ENCODE data around the gene GINS2. TPM values are rescaled to one million over a fixed set of nuclear protein-coding genes. Genes with fewer than 3 reads are reported as not detected.

Gene GINS2
- total and polyA plus RNA-seq, 2 of the 4 experiments (the other 2 are of a cell fraction), result 12.0 to 13.4 TPM

DNA sequence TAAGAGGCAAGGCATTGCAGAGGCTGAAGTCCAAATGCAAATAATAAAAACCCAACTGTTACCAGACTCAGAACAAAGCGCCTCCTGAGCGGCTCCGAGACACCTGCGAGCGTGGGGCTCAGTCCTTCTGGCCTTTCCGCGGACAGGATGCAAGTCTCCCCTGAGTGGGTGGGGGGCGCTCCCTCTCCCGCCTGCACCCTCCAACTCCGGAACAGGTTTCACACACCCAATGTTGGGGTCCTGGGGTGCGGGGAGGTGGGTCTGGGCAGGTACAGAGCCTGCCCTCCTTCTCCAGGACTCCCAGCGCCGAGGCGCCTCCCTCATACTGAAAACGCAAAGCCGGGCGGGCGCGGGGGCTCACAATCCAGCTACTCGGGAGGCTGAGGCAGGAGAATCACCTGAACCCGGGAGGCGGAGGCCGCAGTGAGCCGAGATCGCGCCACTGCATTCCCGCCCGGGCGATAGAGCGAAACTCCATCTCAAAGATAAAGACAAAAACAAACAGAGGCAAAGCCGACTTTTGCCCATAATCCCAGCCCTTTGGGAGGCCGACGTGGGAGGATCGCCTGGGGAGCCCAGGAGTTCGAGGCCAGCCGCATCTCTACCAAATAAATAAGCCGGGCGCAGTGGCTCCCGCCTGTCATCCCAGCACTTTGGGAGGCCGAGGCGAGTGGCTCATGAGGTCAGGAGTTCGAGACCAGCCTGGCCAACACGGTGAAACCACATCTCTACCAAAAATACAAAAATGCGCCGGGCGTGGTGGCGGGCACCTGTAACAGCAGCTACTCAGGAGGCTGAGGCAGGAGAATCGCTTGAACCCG is 893 bp downstream of the GINS2 start:
- no peak overlapping the region for H2BK5ac ChIP-seq (ENCODE audit: low read depth, low read length, poor library complexity, severe bottlenecking)
- H3K4me1 ChIP-seq (ENCODE audit: control insufficient read depth, insufficient read depth, low read length), result no peaks in the 10 kb centered on the region
- no peak overlapping the region for H2AFZ ChIP-seq (replicated peaks; ENCODE audit: low read length, poor library complexity)
- no peaks in the 10 kb centered on the region for H3K36me3 ChIP-seq (ENCODE audit: control insufficient read depth, insufficient read depth, low read length)
- H3K56ac ChIP-seq (ENCODE audit: extremely low read depth, insufficient read depth, low read length), result no peak overlapping the region
- no peak overlapping the region for H2AK5ac ChIP-seq (ENCODE audit: low read depth, low read length)
- CTCF ChIA-PET, result no interaction called here
- H3K14ac ChIP-seq (replicated peaks; ENCODE audit: low read depth, low read length), result no peak overlapping the region
- no peak overlapping the region for H2BK120ac ChIP-seq (ENCODE audit: low read depth, low read length)
- dilution Hi-C loops (cut with HindIII; ENCODE audit: low sequenced_read_pairs, unreplicated experiment), result no loop called here
- H3K23ac ChIP-seq (ENCODE audit: low read depth, low read length), result no peak overlapping the region
- H4K20me1 ChIP-seq (ENCODE audit: insufficient read depth, low read length), result peaks cover 5% of the 10 kb centered on the region; the same call in 1 of the 2 replicates
- WGBS, 2 experiments (ENCODE audit: extremely low coverage in 2 of 2, insufficient read length in 1 of 2), result 49% methylated on average over 9 of the region's 49 CpGs; no CpG with 5 or more reads in 1 of the 2 experiments
- no peaks in the 10 kb centered on the region for H3K9me3 ChIP-seq (ENCODE audit: control insufficient read depth, insufficient read depth, low read length)
- POLR2A ChIA-PET (ENCODE audit: unreplicated experiment), result no interaction called here
- in situ Hi-C loops (cut with MboI; ENCODE audit: low sequenced_read_pairs), result no loop called here
- H3K27ac ChIP-seq (ENCODE audit: insufficient read depth, low read length), result no peak overlapping the region
- no TSS peak for BruUV-seq (replicated peaks)
- peak overlapping the region; percentile 69; the same call in 1 of the 2 replicates for H3K9ac ChIP-seq (ENCODE audit: low read depth, low read length)
- intact Hi-C loops (cut with micrococcal nuclease), result no loop called here
- H3K4me3 ChIP-seq (ENCODE audit: insufficient read depth, low read depth, low read length), result peak overlapping the region; percentile 87; the same call in 1 of the 2 replicates
- no peak overlapping the region for H3K4ac ChIP-seq (ENCODE audit: low read depth, low read length)
- no peak overlapping the region for H2BK15ac ChIP-seq (ENCODE audit: low read depth, low read length)
- H3K9me1 ChIP-seq (ENCODE audit: insufficient read depth, low read length), result peaks cover 3% of the 10 kb centered on the region
- DNase-seq (no peak), ATAC-seq (ENCODE audit: low read depth) (no peak)
- H4K5ac ChIP-seq (ENCODE audit: low read depth, low read length), result no peak overlapping the region
- no peak overlapping the region for H3K18ac ChIP-seq (ENCODE audit: low read depth, low read length)
- H4K8ac ChIP-seq (ENCODE audit: low read depth in 2 of 2, low read length in 2 of 2), result no peak overlapping the region
- no peak for TF ChIP-seq MXI1 (IDR thresholded peaks at IDR 0.05; ENCODE audit: borderline replicate concordance, low read depth, low read length)
- TF ChIP-seq FOS (IDR thresholded peaks at IDR 0.05; ENCODE audit: low read depth, low read length), result no peak
- TF ChIP-seq RAD21 (IDR thresholded peaks at IDR 0.05; ENCODE audit: low read length), result no peak
- no peak for TF ChIP-seq RFX5 (IDR thresholded peaks at IDR 0.05; ENCODE audit: low read depth, low read length)
- TF ChIP-seq CHD1 (IDR thresholded peaks at IDR 0.05; ENCODE audit: low read depth, low read length), result no peak
- TF ChIP-seq RCOR1 (IDR thresholded peaks at IDR 0.05; ENCODE audit: insufficient replicate concordance, low read length), result no peak
- TF ChIP-seq POLR2A (IDR thresholded peaks at IDR 0.05; ENCODE audit: low read depth, low read length), result no peak
- TF ChIP-seq CEBPB (IDR thresholded peaks at IDR 0.05; ENCODE audit: low read depth, low read length), result no peak
- TF ChIP-seq, protein P1, sequence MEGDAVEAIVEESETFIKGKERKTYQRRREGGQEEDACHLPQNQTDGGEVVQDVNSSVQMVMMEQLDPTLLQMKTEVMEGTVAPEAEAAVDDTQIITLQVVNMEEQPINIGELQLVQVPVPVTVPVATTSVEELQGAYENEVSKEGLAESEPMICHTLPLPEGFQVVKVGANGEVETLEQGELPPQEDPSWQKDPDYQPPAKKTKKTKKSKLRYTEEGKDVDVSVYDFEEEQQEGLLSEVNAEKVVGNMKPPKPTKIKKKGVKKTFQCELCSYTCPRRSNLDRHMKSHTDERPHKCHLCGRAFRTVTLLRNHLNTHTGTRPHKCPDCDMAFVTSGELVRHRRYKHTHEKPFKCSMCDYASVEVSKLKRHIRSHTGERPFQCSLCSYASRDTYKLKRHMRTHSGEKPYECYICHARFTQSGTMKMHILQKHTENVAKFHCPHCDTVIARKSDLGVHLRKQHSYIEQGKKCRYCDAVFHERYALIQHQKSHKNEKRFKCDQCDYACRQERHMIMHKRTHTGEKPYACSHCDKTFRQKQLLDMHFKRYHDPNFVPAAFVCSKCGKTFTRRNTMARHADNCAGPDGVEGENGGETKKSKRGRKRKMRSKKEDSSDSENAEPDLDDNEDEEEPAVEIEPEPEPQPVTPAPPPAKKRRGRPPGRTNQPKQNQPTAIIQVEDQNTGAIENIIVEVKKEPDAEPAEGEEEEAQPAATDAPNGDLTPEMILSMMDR (conservative IDR thresholded peaks at IDR 0.05; ENCODE audit: low read depth, low read length), result no peak
- no peak for TF ChIP-seq BHLHE40 (IDR thresholded peaks at IDR 0.05; ENCODE audit: low read depth, low read length)
- TF ChIP-seq MAFK (IDR thresholded peaks at IDR 0.05; ENCODE audit: low read depth, low read length), result no peak
- TF ChIP-seq, protein P2, sequence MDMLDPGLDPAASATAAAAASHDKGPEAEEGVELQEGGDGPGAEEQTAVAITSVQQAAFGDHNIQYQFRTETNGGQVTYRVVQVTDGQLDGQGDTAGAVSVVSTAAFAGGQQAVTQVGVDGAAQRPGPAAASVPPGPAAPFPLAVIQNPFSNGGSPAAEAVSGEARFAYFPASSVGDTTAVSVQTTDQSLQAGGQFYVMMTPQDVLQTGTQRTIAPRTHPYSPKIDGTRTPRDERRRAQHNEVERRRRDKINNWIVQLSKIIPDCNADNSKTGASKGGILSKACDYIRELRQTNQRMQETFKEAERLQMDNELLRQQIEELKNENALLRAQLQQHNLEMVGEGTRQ (IDR thresholded peaks at IDR 0.05; ENCODE audit: low read depth, low read length), result no peak
- no peak for TF ChIP-seq MAZ (IDR thresholded peaks at IDR 0.05; ENCODE audit: borderline replicate concordance, low read depth, low read length)
- TF ChIP-seq SMC3 (IDR thresholded peaks at IDR 0.05; ENCODE audit: low read depth, low read length), result no peak
- TF ChIP-seq ELK1 (IDR thresholded peaks at IDR 0.05; ENCODE audit: borderline replicate concordance, low read depth, low read length), result no peak
- no peak overlapping the region for H2BK20ac ChIP-seq (ENCODE audit: low read depth, low read length)
- peak overlapping the region; percentile 88; the same call in 1 of the 2 replicates for H3K4me2 ChIP-seq (ENCODE audit: low read depth, low read length)
- no peak overlapping the region for H4K91ac ChIP-seq (ENCODE audit: insufficient read depth, low read depth, low read length)
- peaks cover 2 to 29% of the 10 kb centered on the region in 2 experiments; a peak in 3 of 4 replicates for H3K79me1 ChIP-seq (ENCODE audit: low read depth in 1 of 2, low read length in 2 of 2)
- H2AK9ac ChIP-seq (replicated peaks; ENCODE audit: low read depth, low read length, poor library complexity), result no peak overlapping the region
- H3K27me3 ChIP-seq (ENCODE audit: control insufficient read depth, insufficient read depth, low read length), result peaks cover 14% of the 10 kb centered on the region; the same call in 1 of the 2 replicates
